DND-41 (cell line): ENCODE results near the gene TALDO1.

Source experiments
- ATAC-seq: fragments of 200-7000 bp; cut with Tn5 transposase; 3 replicates; pipeline ENCODE4 v1.9.1; 2021; ENCODE audit warnings: low read depth; ENCODE audit not compliant: insufficient read depth
- DNase-seq: peaks from one replicate; pipeline ENCODE4 v3.0.0-alpha.2; 2020
- H2AFZ ChIP-seq: 2 replicates; pipeline ENCODE4 v1.6.0; 2012; ENCODE audit warnings: low read depth, low read length
- H3K27ac ChIP-seq: 2 replicates; pipeline ENCODE4 v1.5.1; 2012; ENCODE audit warnings: low read length, inconsistent platforms
- H3K27me3 ChIP-seq: fragments of 200-600 bp; sonication (generic); 2 replicates; pipeline ENCODE4 v1.6.0; 2012; ENCODE audit warnings: low read length, mild to moderate bottlenecking, inconsistent platforms; ENCODE audit not compliant: insufficient read depth, poor library complexity
- H3K36me3 ChIP-seq: 2 replicates; pipeline ENCODE4 v1.5.1; 2012; ENCODE audit warnings: low read length, inconsistent platforms; ENCODE audit not compliant: insufficient read depth
- H3K4me1 ChIP-seq: 2 replicates; pipeline ENCODE4 v1.5.1; 2012; ENCODE audit warnings: mild to moderate bottlenecking, low read length; ENCODE audit not compliant: insufficient read depth
- H3K4me2 ChIP-seq: 2 replicates; pipeline ENCODE4 v1.6.0; 2012; ENCODE audit warnings: mild to moderate bottlenecking, moderate library complexity, low read length, inconsistent platforms; ENCODE audit not compliant: insufficient read depth
- H3K4me3 ChIP-seq, 2 experiments: fragments of 200-600 bp in 1 of 2; shearing (Covaris generic) in 1 of 2; 2 replicates each; pipeline ENCODE4 v1.5.1; 2012 to 2016; ENCODE audit warnings: inconsistent platforms in 2 of 2, low read length in 2 of 2, mild to moderate bottlenecking in 2 of 2, low read depth in 1 of 2, moderate library complexity in 1 of 2
- H3K79me2 ChIP-seq: 2 replicates; pipeline ENCODE4 v1.6.0; 2012; ENCODE audit warnings: low read length, inconsistent platforms; ENCODE audit not compliant: insufficient read depth
- H3K9ac ChIP-seq: 2 replicates; pipeline ENCODE4 v1.6.0; 2012; ENCODE audit warnings: low read depth, mild to moderate bottlenecking, inconsistent platforms, low read length, moderate library complexity
- H3K9me3 ChIP-seq: 2 replicates; pipeline ENCODE4 v1.5.1; 2012; ENCODE audit warnings: low read length, moderate library complexity, mild to moderate bottlenecking, inconsistent platforms; ENCODE audit not compliant: insufficient read depth, severe bottlenecking
- H4K20me1 ChIP-seq: 2 replicates; pipeline ENCODE4 v1.6.0; 2012; ENCODE audit warnings: low read length; ENCODE audit not compliant: insufficient read depth
- EZH2 ChIP-seq: IDR thresholded peaks from 3 replicates; pipeline ENCODE4 v1.6.1; 2012; ENCODE audit warnings: borderline replicate concordance, low read depth, mild to moderate bottlenecking, moderate library complexity, low read length, inconsistent platforms; ENCODE audit not compliant: severe bottlenecking
- TF ChIP-seq, protein P1 (sequence below): IDR thresholded peaks from 2 replicates; pipeline ENCODE4 v1.5.1; 2012; ENCODE audit warnings: borderline replicate concordance, low read length, moderate library complexity, mild to moderate bottlenecking; ENCODE audit not compliant: poor library complexity, severe bottlenecking; ENCODE audit errors: extremely low read depth

The TALDO1 gene

DNA sequence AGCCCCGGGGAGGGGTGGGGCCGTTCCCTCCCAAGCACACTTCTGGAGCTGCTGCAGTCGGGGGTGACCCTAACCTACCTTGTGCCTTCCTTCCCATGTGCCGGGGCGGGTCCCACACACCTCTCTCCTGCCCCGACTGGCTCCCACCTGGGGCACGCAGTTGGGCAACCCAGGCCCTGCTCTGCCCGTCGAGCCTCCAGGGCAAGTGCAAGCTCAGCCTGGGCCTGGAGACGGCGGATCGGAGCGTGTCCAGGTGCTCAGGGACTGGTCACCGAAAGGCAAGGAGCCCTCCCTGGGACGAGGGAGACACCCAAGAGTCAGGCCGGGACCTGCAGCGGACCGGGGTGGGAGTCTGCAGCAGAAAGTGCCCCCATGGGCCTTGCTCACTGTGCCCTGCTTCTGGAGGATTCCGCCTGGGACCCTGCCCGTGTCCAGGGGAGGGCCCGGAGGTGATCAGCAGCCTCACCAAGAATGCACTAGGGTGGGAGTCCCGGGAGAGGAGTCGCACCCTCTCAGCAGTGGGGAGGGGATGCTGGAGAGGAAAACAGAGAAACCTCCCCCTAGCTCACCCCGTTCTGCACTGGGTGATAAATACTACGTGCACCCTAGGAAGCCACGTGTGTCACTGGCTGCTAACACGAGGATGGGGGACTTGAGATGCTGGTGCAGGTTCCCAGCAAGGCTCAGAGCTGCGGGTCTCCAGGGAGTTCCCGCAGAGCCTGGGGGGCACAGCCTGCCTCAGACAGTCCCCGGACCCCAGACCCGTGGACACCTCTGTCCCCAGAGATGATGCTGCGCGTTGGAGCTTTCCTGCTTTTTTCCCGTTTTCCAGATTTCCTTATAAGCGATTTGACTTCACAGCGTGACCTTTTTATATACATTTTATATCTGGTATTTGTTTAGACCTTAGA, 35.3 kb downstream of the TALDO1 start:
- TF ChIP-seq, protein P1, sequence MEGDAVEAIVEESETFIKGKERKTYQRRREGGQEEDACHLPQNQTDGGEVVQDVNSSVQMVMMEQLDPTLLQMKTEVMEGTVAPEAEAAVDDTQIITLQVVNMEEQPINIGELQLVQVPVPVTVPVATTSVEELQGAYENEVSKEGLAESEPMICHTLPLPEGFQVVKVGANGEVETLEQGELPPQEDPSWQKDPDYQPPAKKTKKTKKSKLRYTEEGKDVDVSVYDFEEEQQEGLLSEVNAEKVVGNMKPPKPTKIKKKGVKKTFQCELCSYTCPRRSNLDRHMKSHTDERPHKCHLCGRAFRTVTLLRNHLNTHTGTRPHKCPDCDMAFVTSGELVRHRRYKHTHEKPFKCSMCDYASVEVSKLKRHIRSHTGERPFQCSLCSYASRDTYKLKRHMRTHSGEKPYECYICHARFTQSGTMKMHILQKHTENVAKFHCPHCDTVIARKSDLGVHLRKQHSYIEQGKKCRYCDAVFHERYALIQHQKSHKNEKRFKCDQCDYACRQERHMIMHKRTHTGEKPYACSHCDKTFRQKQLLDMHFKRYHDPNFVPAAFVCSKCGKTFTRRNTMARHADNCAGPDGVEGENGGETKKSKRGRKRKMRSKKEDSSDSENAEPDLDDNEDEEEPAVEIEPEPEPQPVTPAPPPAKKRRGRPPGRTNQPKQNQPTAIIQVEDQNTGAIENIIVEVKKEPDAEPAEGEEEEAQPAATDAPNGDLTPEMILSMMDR = no peak
- no peak for TF ChIP-seq EZH2
- Histone ChIP-seq H3K4me2 (no peak overlapping the region), H3K9ac (no peak overlapping the region)

DNA sequence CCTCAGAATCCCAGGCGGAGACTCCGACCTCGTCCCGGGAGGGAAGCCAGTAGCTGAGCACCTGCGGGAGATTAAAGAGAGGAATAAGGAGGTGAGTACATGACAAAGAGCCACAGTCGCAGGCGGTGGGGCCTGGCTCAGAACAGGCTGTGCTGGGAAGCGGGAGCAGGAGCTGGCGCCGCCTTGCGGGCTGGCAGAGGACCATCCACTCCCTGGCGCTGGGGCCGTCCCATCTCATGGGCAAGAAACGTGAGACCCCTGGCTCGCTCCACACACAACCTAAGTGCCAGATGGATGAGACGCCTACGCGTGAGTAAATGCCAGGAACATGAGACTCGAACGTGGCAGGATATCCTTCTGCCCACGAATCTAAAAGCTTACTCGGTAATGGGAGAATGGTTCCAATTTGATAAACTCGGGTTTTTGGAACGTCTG, 36.3 kb downstream of the TALDO1 start:
- Histone ChIP-seq H2AFZ (no peak overlapping the region), H3K27ac (no peak overlapping the region), H3K36me3 (peaks cover 24% of the 10 kb centered on the region), H3K4me1 (peaks cover 21% of the 10 kb centered on the region), H3K9me3 (no peaks in the 10 kb centered on the region), H3K4me3 (no peak overlapping the region), H4K20me1 (peaks cover 32% of the 10 kb centered on the region), H3K9ac (no peak overlapping the region), H3K27me3 (no peaks in the 10 kb centered on the region), H3K4me2 (no peak overlapping the region), H3K79me2 (peaks cover 17% of the 10 kb centered on the region)
- TF ChIP-seq EZH2 = no peak
- TF ChIP-seq, protein P1 = no peak
- no peak for ATAC-seq
- DNase-seq = no peak

More for the DNA sequence above, 35.3 kb downstream of the TALDO1 start:
- Histone ChIP-seq H3K4me1 (peaks cover 28% of the 10 kb centered on the region), H4K20me1 (peaks cover 35% of the 10 kb centered on the region), H3K27me3 (no peaks in the 10 kb centered on the region), H3K9me3 (no peaks in the 10 kb centered on the region), H3K4me3 (no peak overlapping the region), H3K79me2 (peaks cover 28% of the 10 kb centered on the region), H2AFZ (no peak overlapping the region), H3K27ac (no peak overlapping the region), H3K36me3 (peaks cover 27% of the 10 kb centered on the region)
- no peak for DNase-seq
- ATAC-seq = no peak

DNA sequence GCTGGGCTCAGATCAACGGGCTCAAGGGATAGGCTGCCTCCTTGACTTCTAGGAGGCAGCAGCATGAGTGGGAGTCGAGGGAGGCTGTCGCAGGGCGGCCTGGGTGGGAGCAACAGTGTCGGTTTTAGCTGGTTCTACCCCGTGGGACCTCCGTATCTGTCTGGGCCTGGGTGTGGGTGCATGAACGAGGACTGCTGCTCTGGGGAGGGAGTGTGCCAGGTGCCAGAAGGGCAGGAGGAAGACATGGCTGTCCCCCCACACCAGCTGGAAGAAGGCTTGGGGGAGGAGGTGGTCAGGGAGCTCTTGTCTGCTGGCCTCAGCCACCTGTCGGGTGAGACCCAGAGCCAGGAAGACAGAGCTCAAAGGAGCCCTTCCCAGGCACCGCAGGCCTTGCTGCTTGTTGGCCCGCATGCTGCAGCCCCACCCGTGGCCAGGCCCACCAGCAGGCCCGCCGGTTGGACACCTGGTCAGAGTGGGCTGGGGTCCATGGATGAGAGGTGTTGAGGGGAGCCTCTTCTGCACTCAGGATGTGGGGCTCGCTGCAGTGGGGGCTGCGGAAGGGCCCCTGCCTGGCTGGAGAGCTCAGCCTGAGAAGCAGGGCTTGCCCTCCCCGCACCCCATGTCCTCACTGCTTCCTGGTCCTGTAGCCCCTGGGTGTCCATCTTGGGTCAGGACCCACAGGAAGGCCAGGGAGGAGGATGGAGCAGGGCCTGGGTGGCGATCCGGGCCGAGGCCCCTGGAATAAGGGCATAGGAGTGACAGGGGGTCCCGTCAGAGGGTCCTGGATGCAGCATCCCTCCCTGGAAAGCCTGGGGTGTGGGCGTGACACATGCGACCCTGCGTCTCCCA, 39.2 kb downstream of the TALDO1 start:
- TF ChIP-seq, protein P1 = no peak
- TF ChIP-seq EZH2 = no peak

More for the DNA sequence above, 39.2 kb downstream of the TALDO1 start:
- H3K27ac ChIP-seq = no peak overlapping the region
- 0 out of 2 replicates have a peak, but pooled peaks cover 6% of the 10 kb centered on the region for H3K36me3 ChIP-seq
- H3K4me1 ChIP-seq = no peaks in the 10 kb centered on the region
- no peak overlapping the region for H3K4me3 ChIP-seq
- no peak for ATAC-seq
- H3K9me3 ChIP-seq = no peaks in the 10 kb centered on the region
- no peak overlapping the region for H3K4me2 ChIP-seq
- no peaks in the 10 kb centered on the region for H3K79me2 ChIP-seq
- no peaks in the 10 kb centered on the region for H3K27me3 ChIP-seq
- H3K9ac ChIP-seq = no peak overlapping the region
- no peak overlapping the region for H2AFZ ChIP-seq
- H4K20me1 ChIP-seq = peaks cover 24% of the 10 kb centered on the region
- no peak for DNase-seq
